Ecto neural progenitor cell (in vitro differentiated cells): ENCODE measurements around the gene PRSS36.

ENCODE experiments used
- DNase-seq: peaks from one replicate; pipeline ENCODE4 v3.0.0-alpha.2; 2018; ENCODE audit warnings: low spot score

Gene PRSS36

GRCh38 chr16:31099860-31100638, 49.8 kb downstream of the PRSS36 start:
- no peak for DNase-seq

GRCh38 chr16:31094424-31095120, 55.3 kb downstream of the PRSS36 start, which contains the start of gene VKORC1:
TSS of gene VKORC1 (minus strand) at chr16:31094797. CDS start at chr16:31094729, 68 bp downstream.
- DNase-seq = peak; percentile 96

GRCh38 chr16:31094088-31094423, 55.8 kb downstream of the PRSS36 start:
- peak; percentile 59 for DNase-seq

- peak; percentile 75 for DNase-seq
Observed at GRCh38 chr16:31093132-31093703, 56.6 kb downstream of the PRSS36 start.

GRCh38 chr16:31092330-31092729, 57.5 kb downstream of the PRSS36 start:
- no peak for DNase-seq

GRCh38 chr16:31090540-31090939, 59.3 kb downstream of the PRSS36 start:
- DNase-seq = no peak

- DNase-seq = no peak
Observed at GRCh38 chr16:31089199-31089598, 60.7 kb downstream of the PRSS36 start.
